Thyroid gland (tissue), 4 donors: ENCODE results near the gene CCDC88C. TPM values are rescaled to one million over a fixed set of nuclear protein-coding genes. Genes with fewer than 3 reads are reported as not detected.

Source experiments
- DNase-seq, 2 donors: peaks; one replicate each; pipeline ENCODE4 v3.0.0-alpha.2; 2019
- H3K27ac ChIP-seq, 3 donors: fragments of 200-600 bp; sonication (generic); 1 replicate in 2 of 3; 2 replicates in 1 of 3; pipeline ENCODE4 v1.5.1; 2016 to 2019; ENCODE audit warnings: mild to moderate bottlenecking in 1 of 3, moderate library complexity in 1 of 3
- H3K27me3 ChIP-seq: fragments of 200-600 bp; sonication (generic); one replicate; pipeline ENCODE4 v1.5.1; 2019
- H3K36me3 ChIP-seq, 2 donors: fragments of 200-600 bp; sonication (generic); one replicate each; pipeline ENCODE4 v1.5.1; 2016 to 2019
- H3K4me1 ChIP-seq, 2 donors: fragments of 200-600 bp; sonication (generic); one replicate each; pipeline ENCODE4 v1.5.1; 2017 to 2019
- H3K4me3 ChIP-seq, 3 donors: fragments of 200-600 bp; sonication (generic); replicated peaks in 1 of 3; 1 replicate in 2 of 3; 2 replicates in 1 of 3; pipeline ENCODE4 v1.5.1; 2016; ENCODE audit warnings: mild to moderate bottlenecking in 1 of 3
- H3K9me3 ChIP-seq: fragments of 200-600 bp; sonication (generic); one replicate; pipeline ENCODE4 v1.5.1; 2017
- POLR2A ChIP-seq, 2 donors: fragments of 450-650 bp; IDR thresholded peaks; one replicate each; pipeline ENCODE4 v1.6.1; 2017; ENCODE audit warnings: antibody characterized with exemption in 2 of 2, mild to moderate bottlenecking in 2 of 2, moderate library complexity in 1 of 2
- WGBS, 2 donors: methylation state at CpG; one replicate each; pipeline ENCODE4 v1.1.5; 2017; 5-methylcytosine and 5-hydroxymethylcytosine counted together
- intact Hi-C: fragments of 100-400 bp; cut with DNase I; formaldehyde crosslinking; loops from one replicate; pipeline ENCODE4 v1.15.1; 2023
- total RNA-seq, 4 donors: library from RNA; depleted of rRNA; stranded (reverse); fragments of >200 nt; gene quantifications; one replicate each; pipeline ENCODE4 v1.2.3, GENCODE V29; 2016
- TF ChIP-seq, protein P1 (sequence below), 6 experiments: fragments of 200-600 bp in 3 of 6; fragments of 450-650 bp in 3 of 6; sonication (generic) in 3 of 6; IDR thresholded peaks; one replicate each; pipeline ENCODE4 v1.5.1; 2016 to 2019; ENCODE audit warnings: antibody characterized with exemption in 6 of 6, mild to moderate bottlenecking in 2 of 6, inconsistent platforms in 1 of 6, moderate library complexity in 1 of 6

CCDC88C gene
- total RNA-seq, 4 donors from 2014 or later, result 3.0 to 6.3 (median 5.8) TPM

DNA sequence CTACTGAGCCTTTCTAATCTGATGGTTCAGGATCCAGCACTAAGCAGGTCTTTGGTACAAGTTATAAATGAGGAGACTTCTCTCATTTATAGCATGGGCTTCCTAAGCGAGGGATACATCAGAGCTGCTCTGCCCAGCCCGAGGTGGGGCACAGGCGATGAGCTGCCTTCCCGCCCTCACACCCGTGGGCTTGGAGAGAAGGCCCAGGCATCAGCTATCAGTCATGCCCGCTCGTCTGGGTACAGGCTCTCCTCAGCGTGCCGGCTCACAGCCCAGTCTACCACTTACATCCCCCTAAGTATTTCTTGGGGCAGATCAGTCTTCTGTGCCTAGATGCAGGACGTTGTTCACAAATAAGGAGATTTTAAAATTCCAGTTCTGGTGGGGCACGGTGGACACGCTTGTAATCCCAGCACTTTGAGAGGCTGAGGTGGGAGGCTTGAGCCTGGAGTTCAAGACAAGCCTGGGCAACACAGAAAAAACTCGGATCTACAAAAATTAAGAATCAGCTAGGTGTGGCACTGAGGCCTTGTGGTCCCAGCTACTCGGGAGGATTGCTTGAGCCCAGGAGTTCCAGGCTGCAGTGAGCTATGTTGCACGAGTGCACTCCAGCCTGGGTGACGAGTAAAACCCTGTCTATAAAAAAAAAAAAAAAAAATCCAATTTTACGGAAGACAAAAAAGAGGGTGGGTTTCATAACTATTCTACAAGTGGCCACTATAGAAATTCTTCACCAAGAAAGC, 57.0 kb downstream of the CCDC88C start:
- Histone ChIP-seq H3K9me3 (no peaks in the 10 kb centered on the region), H3K27ac (no peak overlapping the region), H3K36me3 (no peaks in the 10 kb centered on the region), H3K4me1 (no peaks in the 10 kb centered on the region), H3K4me3 (no peak overlapping the region), H3K27me3 (no peaks in the 10 kb centered on the region)
- TF ChIP-seq POLR2A (IDR thresholded peaks at IDR 0.05), result no peak
- TF ChIP-seq, protein P1, sequence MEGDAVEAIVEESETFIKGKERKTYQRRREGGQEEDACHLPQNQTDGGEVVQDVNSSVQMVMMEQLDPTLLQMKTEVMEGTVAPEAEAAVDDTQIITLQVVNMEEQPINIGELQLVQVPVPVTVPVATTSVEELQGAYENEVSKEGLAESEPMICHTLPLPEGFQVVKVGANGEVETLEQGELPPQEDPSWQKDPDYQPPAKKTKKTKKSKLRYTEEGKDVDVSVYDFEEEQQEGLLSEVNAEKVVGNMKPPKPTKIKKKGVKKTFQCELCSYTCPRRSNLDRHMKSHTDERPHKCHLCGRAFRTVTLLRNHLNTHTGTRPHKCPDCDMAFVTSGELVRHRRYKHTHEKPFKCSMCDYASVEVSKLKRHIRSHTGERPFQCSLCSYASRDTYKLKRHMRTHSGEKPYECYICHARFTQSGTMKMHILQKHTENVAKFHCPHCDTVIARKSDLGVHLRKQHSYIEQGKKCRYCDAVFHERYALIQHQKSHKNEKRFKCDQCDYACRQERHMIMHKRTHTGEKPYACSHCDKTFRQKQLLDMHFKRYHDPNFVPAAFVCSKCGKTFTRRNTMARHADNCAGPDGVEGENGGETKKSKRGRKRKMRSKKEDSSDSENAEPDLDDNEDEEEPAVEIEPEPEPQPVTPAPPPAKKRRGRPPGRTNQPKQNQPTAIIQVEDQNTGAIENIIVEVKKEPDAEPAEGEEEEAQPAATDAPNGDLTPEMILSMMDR (IDR thresholded peaks at IDR 0.05), result no peak
- 85 to 88% methylated on average over 17 of the region's 17 CpGs for WGBS, 2 donors
- no peak for DNase-seq
- intact Hi-C loops, result no loop called here

DNA sequence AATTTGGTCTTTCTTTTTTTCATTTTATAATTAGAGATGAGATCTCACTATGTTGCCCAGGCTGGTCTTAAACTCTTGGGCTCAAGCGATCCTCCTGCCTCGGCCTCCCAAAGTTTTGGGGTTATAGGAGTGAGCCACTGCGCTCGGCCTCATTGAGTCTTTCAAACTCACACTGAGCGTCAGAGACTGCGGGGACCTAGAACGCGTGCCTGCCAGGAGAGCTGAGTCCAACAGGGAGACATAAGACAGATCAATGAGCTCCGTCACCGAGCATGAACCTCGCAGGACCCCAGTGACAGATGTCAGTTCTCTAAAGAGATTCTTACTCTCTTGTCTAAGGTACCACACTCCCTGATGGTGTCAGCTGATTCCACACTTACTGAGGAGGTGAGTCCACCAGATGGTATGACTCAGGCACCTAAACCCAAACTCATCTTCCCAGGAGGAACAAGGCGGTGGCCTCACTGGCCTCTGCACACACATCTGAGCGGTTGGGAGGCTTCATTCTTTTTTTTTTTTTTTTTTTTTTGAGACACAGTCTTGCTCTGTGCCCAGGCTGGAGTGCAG, 58.9 kb downstream of the CCDC88C start:
- DNase-seq, result no peak
- H3K36me3 ChIP-seq, result no peaks in the 10 kb centered on the region
- no peak overlapping the region for H3K27ac ChIP-seq
- no peaks in the 10 kb centered on the region for H3K9me3 ChIP-seq
- no peaks in the 10 kb centered on the region for H3K27me3 ChIP-seq
- H3K4me1 ChIP-seq, result no peaks in the 10 kb centered on the region
- intact Hi-C loops, result no loop called here
- TF ChIP-seq POLR2A (IDR thresholded peaks at IDR 0.05), result no peak
- TF ChIP-seq, protein P1 (IDR thresholded peaks at IDR 0.05), result no peak
- H3K4me3 ChIP-seq, result no peak overlapping the region
- WGBS, 2 donors, result 97 to 98% methylated on average over 13 of the region's 13 CpGs

DNA sequence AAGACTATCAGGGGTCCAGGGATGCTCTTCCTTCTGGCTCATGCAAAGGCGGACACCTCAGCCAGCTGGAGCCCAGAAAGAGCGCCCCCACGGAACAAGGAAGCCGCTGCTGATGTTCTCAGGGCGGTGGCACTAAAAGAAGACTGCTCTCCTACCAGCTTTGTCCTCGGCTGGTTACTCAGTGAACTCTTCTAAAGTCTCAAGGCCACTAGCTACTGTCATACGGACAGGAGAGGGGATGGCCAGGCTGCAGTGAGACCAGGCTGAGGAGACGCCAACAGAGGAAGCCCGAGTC, 59.6 kb downstream of the CCDC88C start:
- H3K27me3 ChIP-seq, result no peaks in the 10 kb centered on the region
- peaks cover 0 to 1% of the 10 kb centered on the region in 2 donors for H3K4me1 ChIP-seq
- H3K4me3 ChIP-seq, result no peak overlapping the region
- 92 to 95% methylated on average over 6 to 9 of the region's 9 CpGs for WGBS, 2 donors
- no peaks in the 10 kb centered on the region for H3K9me3 ChIP-seq
- TF ChIP-seq POLR2A (IDR thresholded peaks at IDR 0.05), result no peak
- TF ChIP-seq, protein P1 (IDR thresholded peaks at IDR 0.05), result no peak
- no peaks in the 10 kb centered on the region for H3K36me3 ChIP-seq
- no peak overlapping the region for H3K27ac ChIP-seq
- intact Hi-C loops, result no loop called here
- DNase-seq, result no peak

DNA sequence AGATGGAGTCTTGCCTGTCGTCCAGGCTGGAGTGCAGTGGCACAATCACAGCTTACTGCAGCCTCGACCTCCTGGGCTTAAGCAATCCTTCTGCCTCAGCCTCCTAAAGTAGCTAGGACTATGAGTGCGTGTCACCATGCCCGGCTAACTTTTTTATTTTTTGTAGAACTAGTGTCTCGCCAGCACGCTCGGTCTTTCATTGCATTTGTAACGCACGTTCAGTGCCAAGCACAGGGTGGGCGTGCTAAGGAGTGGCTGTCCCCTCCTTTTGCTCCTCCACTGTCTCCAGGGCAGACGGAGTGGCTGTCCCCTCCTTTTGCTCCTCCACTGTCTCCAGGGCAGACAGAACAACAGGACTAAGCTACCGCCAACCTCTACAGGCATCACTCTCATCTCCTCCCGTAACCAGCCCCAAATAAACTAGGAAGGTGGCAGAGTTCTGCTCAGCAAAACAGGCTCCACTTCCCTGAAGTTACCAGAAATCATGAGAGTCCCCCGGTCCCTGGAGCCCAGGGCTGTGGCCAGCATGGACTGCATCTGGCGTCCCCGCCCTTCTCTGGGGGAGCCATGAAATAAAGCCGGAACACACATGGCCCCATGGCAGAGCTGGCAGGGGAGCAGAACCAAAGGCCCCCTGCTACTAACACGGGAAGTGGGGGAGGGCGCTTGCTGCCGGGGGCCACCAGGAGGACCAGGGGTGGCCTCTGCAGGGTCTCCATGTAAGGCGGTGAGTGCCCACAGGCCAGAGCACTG, 60.2 kb downstream of the CCDC88C start:
- 87 to 96% methylated on average over 16 to 20 of the region's 21 CpGs for WGBS, 2 donors
- H3K4me1 ChIP-seq, result peaks cover 5 to 6% of the 10 kb centered on the region in 2 donors
- no peak for DNase-seq
- no peaks in the 10 kb centered on the region for H3K36me3 ChIP-seq
- TF ChIP-seq, protein P1 (IDR thresholded peaks at IDR 0.05), result no peak
- TF ChIP-seq POLR2A (IDR thresholded peaks at IDR 0.05), result no peak
- no peak overlapping the region for H3K27ac ChIP-seq
- H3K4me3 ChIP-seq, result no peak overlapping the region
- intact Hi-C loops, result no loop called here
- H3K9me3 ChIP-seq, result no peaks in the 10 kb centered on the region
- no peaks in the 10 kb centered on the region for H3K27me3 ChIP-seq
